ENCODE measurements around the gene NKD2.

The NKD2 gene

GRCh38 chr5:1010641-1011046, 2.0 kb downstream of the NKD2 start:
- Histone ChIP-seq H3K36me3 (ENCODE audit: insufficient read depth, low read length) (no peaks in the 10 kb centered on the region; the same call in 1 of the 2 replicates), H3K27me3 (ENCODE audit: insufficient read depth, low read length, poor library complexity, severe bottlenecking) (no peaks in the 10 kb centered on the region), H3K4me1 (ENCODE audit: insufficient read depth, low read length, poor library complexity, severe bottlenecking) (peaks cover 37% of the 10 kb centered on the region), H4K20me1 (ENCODE audit: insufficient read depth, low read length, poor library complexity, severe bottlenecking) (peaks cover 30% of the 10 kb centered on the region), H3K4me3 (ENCODE audit: low read length, poor library complexity, severe bottlenecking) (peak overlapping the region; percentile 72), H3K9ac (ENCODE audit: low read depth, low read length, poor library complexity, severe bottlenecking) (peak overlapping the region; percentile 68), H3K79me2 (ENCODE audit: insufficient read depth, low read length) (peaks cover 54% of the 10 kb centered on the region), H2AFZ (ENCODE audit: low read length) (no peak overlapping the region), H3K4me2 (ENCODE audit: low read depth, low read length, poor library complexity, severe bottlenecking) (peak overlapping the region; percentile 84), H3K9me2 (replicated peaks; ENCODE audit: low read depth, low read length) (no peaks in the 10 kb centered on the region), H3K9me3 (ENCODE audit: insufficient read depth, low read depth, low read length) (no peaks in the 10 kb centered on the region), H3F3A (ENCODE audit: low read depth) (no peaks in the 10 kb centered on the region)
- TF ChIP-seq EZH2phosphoT487 (IDR thresholded peaks at IDR 0.05; ENCODE audit: borderline replicate concordance): no peak
- no peak for TF ChIP-seq CTCF (conservative IDR thresholded peaks at IDR 0.05; ENCODE audit: low read length)

GRCh38 chr5:1011226-1011631, 2.6 kb downstream of the NKD2 start:
- H3K36me3 ChIP-seq (ENCODE audit: insufficient read depth, low read length): no peaks in the 10 kb centered on the region; the same call in 1 of the 2 replicates
- H3K9me3 ChIP-seq (ENCODE audit: insufficient read depth, low read depth, low read length): no peaks in the 10 kb centered on the region
- peaks cover 37% of the 10 kb centered on the region for H3K4me1 ChIP-seq (ENCODE audit: insufficient read depth, low read length, poor library complexity, severe bottlenecking)
- TF ChIP-seq EZH2phosphoT487 (IDR thresholded peaks at IDR 0.05; ENCODE audit: borderline replicate concordance) (no peak), CTCF (conservative IDR thresholded peaks at IDR 0.05; ENCODE audit: low read length) (peak; percentile 71)
- no peaks in the 10 kb centered on the region for H3K27me3 ChIP-seq (ENCODE audit: insufficient read depth, low read length, poor library complexity, severe bottlenecking)
- H3K9ac ChIP-seq (ENCODE audit: low read depth, low read length, poor library complexity, severe bottlenecking): peak overlapping the region; percentile 68
- H3K79me2 ChIP-seq (ENCODE audit: insufficient read depth, low read length): peaks cover 54% of the 10 kb centered on the region
- peak overlapping the region; percentile 72 for H3K4me3 ChIP-seq (ENCODE audit: low read length, poor library complexity, severe bottlenecking)
- H3K9me2 ChIP-seq (replicated peaks; ENCODE audit: low read depth, low read length): no peaks in the 10 kb centered on the region
- H4K20me1 ChIP-seq (ENCODE audit: insufficient read depth, low read length, poor library complexity, severe bottlenecking): peaks cover 30% of the 10 kb centered on the region
- H2AFZ ChIP-seq (ENCODE audit: low read length): no peak overlapping the region
- H3K4me2 ChIP-seq (ENCODE audit: low read depth, low read length, poor library complexity, severe bottlenecking): peak overlapping the region; percentile 84
- H3F3A ChIP-seq (ENCODE audit: low read depth): no peaks in the 10 kb centered on the region

DNA sequence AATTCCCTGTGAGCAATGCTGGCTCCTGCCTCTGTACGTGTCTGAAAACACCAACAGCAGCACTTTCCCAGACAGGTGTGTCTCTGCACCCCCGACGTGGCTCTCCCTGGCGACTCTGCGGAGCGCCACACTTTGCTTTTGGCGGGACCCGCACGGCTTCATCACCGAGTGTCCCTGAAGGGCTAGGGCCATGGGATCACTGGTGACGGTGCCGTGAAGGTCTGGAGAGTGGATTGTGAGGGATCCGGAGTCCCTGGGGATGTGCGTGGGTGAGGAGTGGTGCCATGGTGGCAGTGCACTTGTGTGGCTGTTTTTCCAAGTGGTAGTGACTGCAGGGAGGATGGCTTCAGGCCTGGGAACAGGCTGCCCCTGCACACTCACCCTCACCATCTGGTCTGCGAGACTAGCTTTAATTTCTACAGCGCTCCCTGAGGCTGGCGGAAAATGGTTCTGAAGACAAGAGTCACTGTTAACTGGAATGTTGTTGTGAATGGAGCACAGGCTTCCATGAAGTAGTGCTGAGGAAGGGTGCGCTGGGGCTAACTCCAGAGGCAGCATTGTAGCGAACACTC, 3.2 kb downstream of the NKD2 start:
- Histone ChIP-seq H3K9ac (ENCODE audit: low read depth, low read length, poor library complexity, severe bottlenecking) (no peak overlapping the region), H2AFZ (ENCODE audit: low read length) (no peak overlapping the region), H3K4me3 (ENCODE audit: low read length, poor library complexity, severe bottlenecking) (no peak overlapping the region), H3K36me3 (ENCODE audit: insufficient read depth, low read length) (no peaks in the 10 kb centered on the region; the same call in 1 of the 2 replicates), H4K20me1 (ENCODE audit: insufficient read depth, low read length, poor library complexity, severe bottlenecking) (peaks cover 30% of the 10 kb centered on the region), H3K27me3 (ENCODE audit: insufficient read depth, low read length, poor library complexity, severe bottlenecking) (no peaks in the 10 kb centered on the region), H3F3A (ENCODE audit: low read depth) (no peaks in the 10 kb centered on the region), H3K9me3 (ENCODE audit: insufficient read depth, low read depth, low read length) (no peaks in the 10 kb centered on the region), H3K4me1 (ENCODE audit: insufficient read depth, low read length, poor library complexity, severe bottlenecking) (peaks cover 37% of the 10 kb centered on the region), H3K4me2 (ENCODE audit: low read depth, low read length, poor library complexity, severe bottlenecking) (peak overlapping the region; percentile 84), H3K79me2 (ENCODE audit: insufficient read depth, low read length) (peaks cover 54% of the 10 kb centered on the region), H3K9me2 (replicated peaks; ENCODE audit: low read depth, low read length) (no peaks in the 10 kb centered on the region)
- no peak for TF ChIP-seq CTCF (conservative IDR thresholded peaks at IDR 0.05; ENCODE audit: low read length)
- TF ChIP-seq EZH2phosphoT487 (IDR thresholded peaks at IDR 0.05; ENCODE audit: borderline replicate concordance): no peak
